ENCODE data around the gene TGFBR3L. TPM values are rescaled to one million over a fixed set of nuclear protein-coding genes. Genes with fewer than 3 reads are reported as not detected.
"Not testable (repeated sequence)": the region's sequence is repeated elsewhere in the genome, so short reads cannot be mapped to it uniquely, and the experiment has no call there.

Gene TGFBR3L
- total and polyA plus RNA-seq, 9 donors = 0.18 to 6.9 (median 1.0) TPM; not detected in 6

- intact Hi-C loops (cut with DNase I) = no loop called here
- Histone ChIP-seq H3K4me3 (no peak overlapping the region), H3K27ac (no peak overlapping the region)
These were observed 25.8 kb upstream of the TGFBR3L start for GRCh38 chr19:7888826-7889217.

DNA sequence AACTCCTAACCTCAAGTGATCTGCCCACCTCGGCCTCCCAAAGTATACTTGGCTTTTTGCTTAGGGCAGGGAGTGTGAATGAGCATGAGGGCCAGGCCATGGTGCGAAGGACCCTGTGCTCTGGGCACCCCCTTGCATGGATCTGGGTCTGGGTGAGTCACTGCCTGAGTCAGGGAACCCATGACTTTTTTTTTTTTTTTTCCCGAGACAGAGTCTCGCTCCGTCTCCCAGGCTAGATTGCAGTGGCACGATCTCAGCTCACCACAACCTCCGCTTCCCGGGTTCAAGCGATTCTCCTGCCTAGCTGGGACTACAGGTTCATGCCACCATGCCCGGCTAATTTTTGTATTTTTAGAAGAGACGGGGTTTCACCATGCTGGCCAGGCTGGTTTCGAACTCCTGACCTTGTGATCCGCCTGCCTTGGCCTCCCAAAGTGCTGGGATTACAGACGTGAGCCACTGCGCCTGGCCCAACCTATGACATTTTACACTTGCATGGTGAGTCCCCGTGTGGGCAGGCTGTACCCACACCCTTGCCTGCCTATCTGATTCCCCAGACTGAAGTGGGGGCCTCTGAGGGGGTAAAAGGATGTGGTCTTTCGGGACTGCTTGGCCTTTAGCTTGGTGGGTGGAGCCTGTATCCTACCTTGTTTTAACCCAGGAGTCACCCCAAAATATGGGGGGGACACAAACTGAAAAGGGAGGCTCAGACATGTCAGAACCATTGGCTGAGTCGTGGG lies 21.1 kb upstream of the TGFBR3L start:
- H3K9me3 ChIP-seq; H3K27me3 ChIP-seq; DNase-seq; H3K4me3 ChIP-seq; intact Hi-C loops (cut with DNase I); H3K4me1 ChIP-seq (ENCODE audit: insufficient read depth); H3K27ac ChIP-seq; H3K36me3 ChIP-seq: not testable (repeated sequence)
- WGBS, 3 donors = 71 to 73% (median 71%) methylated on average over 18 of the region's 18 CpGs

More at GRCh38 chr19:7888826-7889217, 25.8 kb upstream of the TGFBR3L start:
- TF ChIP-seq POLR2A (IDR thresholded peaks at IDR 0.05) (no peak), EP300 (IDR thresholded peaks at IDR 0.05) (no peak)
- TF ChIP-seq, protein P1, sequence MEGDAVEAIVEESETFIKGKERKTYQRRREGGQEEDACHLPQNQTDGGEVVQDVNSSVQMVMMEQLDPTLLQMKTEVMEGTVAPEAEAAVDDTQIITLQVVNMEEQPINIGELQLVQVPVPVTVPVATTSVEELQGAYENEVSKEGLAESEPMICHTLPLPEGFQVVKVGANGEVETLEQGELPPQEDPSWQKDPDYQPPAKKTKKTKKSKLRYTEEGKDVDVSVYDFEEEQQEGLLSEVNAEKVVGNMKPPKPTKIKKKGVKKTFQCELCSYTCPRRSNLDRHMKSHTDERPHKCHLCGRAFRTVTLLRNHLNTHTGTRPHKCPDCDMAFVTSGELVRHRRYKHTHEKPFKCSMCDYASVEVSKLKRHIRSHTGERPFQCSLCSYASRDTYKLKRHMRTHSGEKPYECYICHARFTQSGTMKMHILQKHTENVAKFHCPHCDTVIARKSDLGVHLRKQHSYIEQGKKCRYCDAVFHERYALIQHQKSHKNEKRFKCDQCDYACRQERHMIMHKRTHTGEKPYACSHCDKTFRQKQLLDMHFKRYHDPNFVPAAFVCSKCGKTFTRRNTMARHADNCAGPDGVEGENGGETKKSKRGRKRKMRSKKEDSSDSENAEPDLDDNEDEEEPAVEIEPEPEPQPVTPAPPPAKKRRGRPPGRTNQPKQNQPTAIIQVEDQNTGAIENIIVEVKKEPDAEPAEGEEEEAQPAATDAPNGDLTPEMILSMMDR (IDR thresholded peaks at IDR 0.05) = no peak
- WGBS, 3 donors = 73 to 85% (median 76%) methylated on average over 6 to 8 of the region's 8 CpGs
- no peaks in the 10 kb centered on the region for H3K4me1 ChIP-seq (ENCODE audit: insufficient read depth)
- H3K27me3 ChIP-seq = no peaks in the 10 kb centered on the region
- no peak for DNase-seq
- H3K36me3 ChIP-seq = no peaks in the 10 kb centered on the region
- no peaks in the 10 kb centered on the region for H3K9me3 ChIP-seq

DNA sequence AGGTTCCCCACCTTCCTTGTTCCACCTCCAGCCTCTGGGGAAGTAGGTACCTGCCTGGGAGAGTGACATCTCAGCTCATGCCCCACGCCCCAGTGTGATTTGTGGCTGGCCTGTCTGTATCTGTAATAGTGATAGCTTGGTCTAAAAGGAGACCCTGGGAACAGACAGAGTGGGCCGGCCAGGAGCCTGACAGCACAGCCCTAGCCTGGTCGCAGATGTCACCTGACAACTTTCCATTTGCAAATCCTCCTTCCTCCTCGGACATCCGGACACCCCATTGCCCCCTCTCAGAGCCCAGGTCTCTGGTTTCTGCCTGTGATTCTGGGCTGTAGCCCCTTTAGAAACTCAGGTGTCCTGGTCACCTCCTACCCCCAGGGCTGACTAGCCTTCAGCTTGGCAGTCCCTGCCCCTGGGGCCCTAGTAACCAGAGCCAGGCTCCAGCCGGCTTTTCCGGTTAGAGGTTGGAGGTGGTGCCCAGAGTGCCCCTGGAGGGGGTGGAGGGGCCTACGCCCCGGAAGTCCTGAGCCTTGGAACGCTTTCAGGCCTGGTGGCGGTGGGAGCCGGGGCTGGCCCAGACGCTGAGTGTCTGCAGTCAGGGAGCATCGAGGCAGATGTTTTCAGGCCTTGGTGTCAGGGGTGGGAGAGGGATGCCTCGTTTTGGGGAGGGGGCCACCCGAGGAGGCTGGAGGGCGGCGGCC lies 19.9 kb upstream of the TGFBR3L start:
- DNase-seq = no peak
- no peak overlapping the region for H3K27ac ChIP-seq
- intact Hi-C loops (cut with DNase I) = no loop called here
- H3K4me1 ChIP-seq (ENCODE audit: insufficient read depth) = no peaks in the 10 kb centered on the region
- H3K27me3 ChIP-seq = no peaks in the 10 kb centered on the region
- WGBS, 3 donors = 30 to 52% (median 35%) methylated on average over 16 to 18 of the region's 18 CpGs
- TF ChIP-seq, protein P1 (IDR thresholded peaks at IDR 0.05) = no peak
- TF ChIP-seq POLR2A (IDR thresholded peaks at IDR 0.05) = no peak
- TF ChIP-seq EP300 (IDR thresholded peaks at IDR 0.05) = no peak
- no peaks in the 10 kb centered on the region for H3K36me3 ChIP-seq
- no peaks in the 10 kb centered on the region for H3K9me3 ChIP-seq
- no peak overlapping the region for H3K4me3 ChIP-seq

- H3K27ac ChIP-seq = no peak overlapping the region
These were observed 19.1 kb upstream of the TGFBR3L start for GRCh38 chr19:7895565-7895964.

More at GRCh38 chr19:7895565-7895964, 19.1 kb upstream of the TGFBR3L start:
- H3K4me1 ChIP-seq (ENCODE audit: insufficient read depth) = no peaks in the 10 kb centered on the region
- 69 to 82% (median 77%) methylated on average over 13 of the region's 13 CpGs for WGBS, 3 donors
- H3K27me3 ChIP-seq = no peaks in the 10 kb centered on the region
- no peaks in the 10 kb centered on the region for H3K36me3 ChIP-seq
- no peaks in the 10 kb centered on the region for H3K9me3 ChIP-seq
- no peak for TF ChIP-seq EP300 (IDR thresholded peaks at IDR 0.05)
- no peak for TF ChIP-seq POLR2A (IDR thresholded peaks at IDR 0.05)
- TF ChIP-seq, protein P1 (IDR thresholded peaks at IDR 0.05) = no peak
- intact Hi-C loops (cut with DNase I) = no loop called here
- DNase-seq = no peak
- H3K4me3 ChIP-seq = no peak overlapping the region

All from ovary (tissue), 9 donors.